GM18909 (cell line): ENCODE measurements around the gene KPNA1.

Experiments used
- ATAC-seq: cut with Tn5 transposase; IDR thresholded peaks from one replicate; pipeline ENCODE4 v1.9.1; 2021; ENCODE audit warnings: mild to moderate bottlenecking; ENCODE audit not compliant: unreplicated experiment, poor library complexity

KPNA1 gene

GRCh38 chr3:122514123-122515019, at the start of gene KPNA1:
TSS of gene KPNA1 (minus strand) at chr3:122514939. CDS start at chr3:122496565, 18,374 bp downstream.
- peak; percentile 88 for ATAC-seq

GRCh38 chr3:122564155-122564912, 49.6 kb upstream of the KPNA1 start, which contains the start of the genes DTX3L and PARP9:
TSS of gene DTX3L (plus strand) at chr3:122564338. CDS start at chr3:122564427, 89 bp downstream.
TSS of gene PARP9 (minus strand) at chr3:122564300. CDS start at chr3:122559620, 4,680 bp downstream.
- peak; percentile 75 for ATAC-seq

GRCh38 chr3:122563717-122564025, 48.9 kb upstream of the KPNA1 start:
- peak; percentile 10 for ATAC-seq

GRCh38 chr3:122562923-122563716, 48.4 kb upstream of the KPNA1 start:
- ATAC-seq: peak; percentile 3

- ATAC-seq: peak; percentile 39
Measured at GRCh38 chr3:122560680-122561079, 45.9 kb upstream of the KPNA1 start.

- ATAC-seq: no peak
Measured at GRCh38 chr3:122559906-122560305, 45.2 kb upstream of the KPNA1 start.

GRCh38 chr3:122558605-122559004, 43.9 kb upstream of the KPNA1 start:
- no peak for ATAC-seq

- ATAC-seq: no peak
Measured at GRCh38 chr3:122557356-122557755, 42.6 kb upstream of the KPNA1 start.

- ATAC-seq: no peak
Measured at GRCh38 chr3:122555275-122556071, 40.7 kb upstream of the KPNA1 start.

- no peak for ATAC-seq
Measured at GRCh38 chr3:122553171-122553570, 38.4 kb upstream of the KPNA1 start.

GRCh38 chr3:122548619-122549018, 33.9 kb upstream of the KPNA1 start:
- no peak for ATAC-seq

GRCh38 chr3:122548076-122548475, 33.3 kb upstream of the KPNA1 start:
- ATAC-seq: no peak

GRCh38 chr3:122546151-122546550, 31.4 kb upstream of the KPNA1 start:
- ATAC-seq: no peak

- ATAC-seq: no peak
Measured at GRCh38 chr3:122538956-122539490, 24.3 kb upstream of the KPNA1 start.

- no peak for ATAC-seq
Measured at GRCh38 chr3:122536632-122537001, 21.9 kb upstream of the KPNA1 start.

- no peak for ATAC-seq
Measured at GRCh38 chr3:122535964-122536631, 21.4 kb upstream of the KPNA1 start.

GRCh38 chr3:122533931-122534334, 19.2 kb upstream of the KPNA1 start:
- peak; percentile 100 for ATAC-seq

- ATAC-seq: no peak
Measured at GRCh38 chr3:122533480-122533879, 18.7 kb upstream of the KPNA1 start.

- no peak for ATAC-seq
Measured at GRCh38 chr3:122530164-122530563, 15.4 kb upstream of the KPNA1 start.
